HG03457 (cell line): ENCODE data around the gene CAPS2.

ENCODE experiments used
- ATAC-seq: cut with Tn5 transposase; IDR thresholded peaks from one replicate; pipeline ENCODE4 v1.9.1; 2021; ENCODE audit warnings: moderate number of reproducible peaks; ENCODE audit not compliant: unreplicated experiment

CAPS2 gene

DNA sequence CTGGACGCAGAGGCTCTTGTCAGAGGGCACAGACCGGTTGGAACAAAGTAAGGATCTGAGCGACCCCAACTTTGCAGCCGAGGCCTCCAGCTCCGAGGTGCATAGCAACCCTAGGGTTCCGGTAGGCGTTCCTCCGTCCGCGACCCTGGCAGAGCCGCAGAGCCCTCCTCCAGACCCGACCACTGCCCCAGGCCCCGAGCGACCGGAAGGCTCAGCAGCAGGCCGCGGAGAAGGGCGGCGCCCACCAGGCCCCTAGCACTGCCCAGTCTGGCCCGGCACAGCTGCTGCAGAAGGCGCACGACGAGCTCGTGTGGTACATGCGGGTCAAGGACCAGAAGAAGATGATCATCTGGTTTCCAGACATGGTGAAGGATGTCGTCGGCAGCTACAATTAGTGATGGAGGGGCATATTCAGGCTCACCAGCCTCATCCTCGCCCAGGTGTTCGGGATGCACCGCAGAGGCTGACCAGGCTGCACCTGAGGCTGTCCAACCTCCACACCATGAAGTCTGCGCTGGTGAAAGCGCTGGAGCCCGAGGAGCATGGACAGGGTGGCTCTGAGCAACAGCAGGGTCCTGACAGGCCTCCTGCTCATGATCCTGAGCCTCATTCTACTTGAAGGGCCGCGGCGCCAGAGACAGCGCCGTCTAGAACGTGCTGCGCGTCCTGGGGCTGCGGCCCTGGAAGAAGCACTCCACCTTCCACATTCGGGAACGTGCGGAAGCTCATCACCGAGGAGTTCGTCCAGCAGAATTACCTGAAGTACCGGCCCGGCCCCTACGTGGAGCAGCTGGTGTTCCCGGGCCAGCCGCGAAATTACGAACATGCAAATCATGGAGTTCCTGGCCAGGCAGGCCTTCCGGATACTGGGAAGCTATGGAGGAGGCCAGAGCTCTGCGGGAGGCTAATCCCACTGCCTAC lies 24.5 kb downstream of the CAPS2 start:
- no peak for ATAC-seq

DNA sequence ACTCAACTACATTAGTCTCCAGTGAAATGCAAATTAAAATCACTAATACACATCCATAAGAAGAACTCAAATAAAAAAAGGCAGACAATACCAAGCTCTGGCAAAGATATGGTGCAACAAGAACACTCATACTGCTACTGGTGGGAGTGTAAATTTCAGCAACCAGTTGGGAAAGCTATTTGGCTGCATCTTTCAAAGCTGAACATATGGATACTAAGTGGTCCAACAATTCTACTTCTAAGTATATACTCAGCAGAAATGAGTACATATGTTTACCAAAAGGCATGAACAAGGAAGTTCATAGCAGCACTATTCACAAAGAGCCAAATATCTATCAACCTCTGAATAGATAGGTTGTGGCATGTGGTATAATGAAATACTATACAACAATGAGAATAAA lies 27.3 kb downstream of the CAPS2 start:
- ATAC-seq, result no peak

DNA sequence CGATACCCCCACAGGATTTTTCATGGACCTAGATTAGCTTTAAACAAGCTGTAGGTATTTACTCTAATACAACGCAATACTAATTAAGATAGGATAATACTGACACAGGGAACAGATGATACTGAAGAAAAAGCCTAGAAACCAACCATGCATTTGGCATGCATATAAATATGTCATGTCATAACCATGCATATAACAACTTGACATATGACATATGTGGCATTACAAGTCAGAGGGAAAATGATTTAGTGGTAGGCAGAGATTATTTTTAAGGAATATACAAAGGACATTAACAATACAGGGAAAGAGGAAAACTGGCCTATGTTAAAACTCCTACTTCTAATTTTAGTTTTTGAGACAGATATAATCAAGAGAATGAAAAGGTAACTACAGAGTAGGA lies 27.9 kb downstream of the CAPS2 start:
- ATAC-seq, result no peak

DNA sequence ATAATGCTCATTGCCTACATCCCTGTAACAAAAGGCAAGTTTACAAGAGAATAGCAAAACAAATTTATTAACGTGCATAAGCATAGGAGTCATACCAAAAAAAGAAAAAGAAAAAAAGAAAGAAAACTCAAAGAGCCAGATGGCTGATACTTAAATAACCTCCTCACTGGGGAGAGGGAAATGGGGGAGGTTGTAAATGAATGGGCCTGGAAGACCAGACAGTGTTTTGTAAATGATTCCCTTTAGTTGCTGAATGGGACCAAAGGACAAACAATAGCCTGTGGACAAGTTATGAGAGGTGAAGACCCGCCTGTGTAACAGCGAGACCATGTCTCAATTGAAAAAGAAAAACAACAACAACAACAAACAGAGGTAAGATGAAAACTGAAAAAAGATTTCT lies 35.3 kb downstream of the CAPS2 start:
- no peak for ATAC-seq

DNA sequence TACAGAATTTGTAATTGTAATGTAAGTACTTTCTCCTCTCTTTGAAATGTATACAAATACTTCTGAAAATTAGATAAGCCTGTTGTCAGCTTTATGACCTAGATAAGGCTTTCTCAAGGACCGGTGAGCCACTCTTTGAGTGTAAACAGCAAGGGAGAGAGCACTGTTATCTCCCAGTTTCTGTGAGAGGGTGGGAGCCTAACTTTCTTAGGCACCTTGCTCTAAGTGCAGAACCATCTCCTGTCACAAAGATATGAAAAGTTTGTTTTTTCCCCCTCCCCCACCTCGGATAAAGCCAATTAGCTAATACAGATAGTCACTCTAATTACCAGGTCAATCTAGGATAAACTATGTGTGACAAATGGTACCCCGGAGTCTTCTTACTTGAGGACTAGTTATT lies 35.8 kb downstream of the CAPS2 start:
- ATAC-seq, result no peak

DNA sequence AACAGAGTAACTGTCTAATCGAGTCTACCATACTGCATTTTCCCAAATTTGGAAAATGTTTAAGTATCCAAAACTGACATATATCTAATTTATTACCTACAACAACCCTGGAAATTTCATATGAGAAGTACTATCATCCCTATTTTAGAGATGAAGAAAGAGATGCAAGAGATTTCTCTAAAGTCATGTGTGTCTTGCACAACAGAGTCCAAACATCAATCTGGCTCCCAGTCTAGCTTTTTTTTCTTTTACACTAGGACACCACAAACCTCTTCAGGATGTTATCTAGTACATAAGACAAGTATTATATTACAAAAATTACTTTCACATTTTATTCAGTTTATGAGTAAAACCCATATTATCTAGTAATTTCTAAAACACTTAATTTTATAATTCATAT lies 39.1 kb downstream of the CAPS2 start:
- no peak for ATAC-seq

DNA sequence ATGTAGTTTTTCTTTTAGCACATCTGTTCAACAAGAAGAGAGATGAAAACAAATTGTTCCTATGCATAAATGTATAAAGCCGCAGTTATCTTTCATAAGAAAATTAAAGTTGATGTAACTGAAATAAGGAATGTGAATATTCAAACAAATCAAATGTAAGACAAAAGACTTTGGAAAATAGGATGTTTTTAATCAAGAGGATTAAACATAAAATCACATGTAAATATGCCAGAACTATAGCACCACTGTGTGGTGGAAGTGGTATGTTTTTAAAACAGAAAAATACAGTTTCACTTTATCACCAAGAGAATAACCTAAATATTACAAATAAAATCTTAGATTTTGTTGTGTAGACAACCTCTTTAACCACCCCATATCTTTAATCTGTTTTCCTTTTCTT lies 40.4 kb downstream of the CAPS2 start:
- no peak for ATAC-seq

DNA sequence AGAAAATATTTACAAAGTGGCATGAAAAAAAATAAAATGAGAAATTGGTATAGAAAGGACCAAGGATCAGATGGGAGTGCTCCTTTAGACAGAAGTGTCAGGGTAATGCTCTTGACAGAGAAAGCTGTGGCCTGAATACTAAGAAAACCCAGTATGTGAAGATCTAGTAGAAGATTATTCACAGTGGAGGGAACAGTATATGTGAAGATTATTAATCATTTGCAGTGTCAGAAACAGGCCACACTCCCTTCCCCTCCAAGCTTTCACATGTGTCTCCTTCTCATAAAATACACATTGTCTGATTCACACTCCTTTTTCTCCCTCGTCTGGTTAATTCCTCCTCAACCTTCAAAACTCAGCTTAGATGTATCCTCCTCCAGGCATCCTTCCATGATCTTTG lies 41.3 kb downstream of the CAPS2 start:
- no peak for ATAC-seq

DNA sequence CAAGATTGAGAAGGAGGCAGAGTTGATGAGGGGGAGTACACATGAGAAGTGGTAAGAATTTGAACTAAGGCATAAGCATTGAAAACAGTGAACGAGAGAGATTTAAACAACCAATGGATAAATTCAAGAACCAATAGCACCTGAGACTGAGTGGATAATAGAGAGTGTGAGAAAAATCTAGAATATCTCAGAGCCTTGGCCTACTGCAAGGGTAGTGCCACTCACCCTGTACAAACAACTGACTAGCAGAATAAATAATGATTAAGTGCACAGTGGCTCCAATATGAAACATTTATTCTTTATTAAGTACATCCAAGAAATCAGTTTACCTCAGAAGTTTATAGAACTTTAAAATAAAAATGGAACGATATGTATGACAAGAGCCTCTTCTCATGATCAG lies 54.4 kb downstream of the CAPS2 start:
- ATAC-seq, result no peak

DNA sequence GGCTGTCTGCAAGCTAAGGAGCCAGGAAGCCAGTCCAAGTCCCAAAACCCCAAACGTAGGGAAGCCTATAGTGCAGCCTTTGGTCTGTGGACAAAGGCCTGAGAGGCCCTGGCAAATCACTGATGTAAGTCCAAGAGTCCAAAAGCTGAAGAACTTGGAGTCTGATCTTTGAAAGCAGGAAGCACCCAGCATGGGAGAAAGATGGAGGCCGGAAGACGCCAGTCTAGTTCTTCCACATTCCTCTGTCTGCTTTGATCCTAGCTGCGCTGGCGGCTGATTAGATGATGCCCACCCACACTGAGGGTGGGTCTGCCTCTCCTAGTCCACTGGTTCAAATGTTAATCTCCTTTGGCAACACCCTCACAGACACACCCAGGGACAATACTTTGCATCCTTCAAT lies 58.5 kb downstream of the CAPS2 start:
- ATAC-seq, result no peak

DNA sequence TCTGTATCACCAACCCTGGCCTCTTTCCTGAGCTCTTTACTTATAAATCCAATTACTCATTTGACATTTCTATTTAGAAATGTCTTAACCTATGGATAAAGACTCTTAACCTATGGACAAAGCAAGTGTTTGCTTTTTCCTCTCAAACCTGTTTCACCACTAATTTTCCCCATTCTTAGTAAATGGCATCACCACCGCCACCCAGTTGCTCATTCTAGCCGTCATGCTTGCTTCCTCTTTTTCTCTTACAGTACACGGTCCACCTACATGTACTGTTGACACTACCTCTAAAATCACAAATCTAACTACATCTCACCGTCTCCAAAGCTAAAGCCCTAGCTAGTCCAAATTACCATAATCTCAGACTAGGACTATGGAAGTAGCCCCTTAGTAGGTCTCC lies 60.0 kb downstream of the CAPS2 start:
- no peak for ATAC-seq

DNA sequence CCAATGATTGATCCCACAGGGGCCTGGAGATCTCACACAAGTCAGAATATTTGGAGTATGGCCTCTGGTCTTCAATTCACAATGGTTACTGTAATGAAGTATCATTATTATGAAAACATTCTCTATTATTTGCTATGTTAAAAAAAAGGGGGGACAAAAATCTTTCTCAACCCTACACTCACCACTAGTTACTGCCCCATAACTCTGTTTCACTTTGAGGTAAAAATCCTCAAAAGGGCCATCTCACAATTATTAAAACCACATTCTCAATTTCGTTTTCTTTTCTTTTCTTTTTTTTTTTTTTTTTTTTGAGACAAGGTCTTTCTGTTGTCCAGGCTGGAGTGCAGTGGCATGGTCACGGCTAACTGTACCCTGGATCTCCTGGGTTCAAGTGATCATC lies 60.9 kb downstream of the CAPS2 start:
- no peak for ATAC-seq

DNA sequence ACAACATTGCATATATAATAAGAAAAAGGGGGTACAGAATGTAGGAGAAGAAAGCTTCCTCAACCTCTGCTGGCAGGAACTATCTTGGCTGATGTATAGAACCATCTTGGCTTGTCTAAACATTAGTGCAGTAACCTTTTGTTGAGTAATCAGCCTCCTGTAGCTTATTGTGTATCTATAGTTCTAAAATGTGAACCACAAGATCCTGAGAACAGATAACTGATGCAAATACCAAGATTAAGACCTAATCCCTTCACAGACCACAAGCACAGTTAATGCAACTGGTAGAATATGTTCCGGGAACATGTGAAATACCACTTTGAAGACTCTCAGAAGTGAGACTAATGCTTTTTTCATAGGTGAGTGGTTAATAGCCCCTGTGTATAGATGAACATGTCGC lies 69.8 kb downstream of the CAPS2 start:
- ATAC-seq, result peak; percentile 75

DNA sequence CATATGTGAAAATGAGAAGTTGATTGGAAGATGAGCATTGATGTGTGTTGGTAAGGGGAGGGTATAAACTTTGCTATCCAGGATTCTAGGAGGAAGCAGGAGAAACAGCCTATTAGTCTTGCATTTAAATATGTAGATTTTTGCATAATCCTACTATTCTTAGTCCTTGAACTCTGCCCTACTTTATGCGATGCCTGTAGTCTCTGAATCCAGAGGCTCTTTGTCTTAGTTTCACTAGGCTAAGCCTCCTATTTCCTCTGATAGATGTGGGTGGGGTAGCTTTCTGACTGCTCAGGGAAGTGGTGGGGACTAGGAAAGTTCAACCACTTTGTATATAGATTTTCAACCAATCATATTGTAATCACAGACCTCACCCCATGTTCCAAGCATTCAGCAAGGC lies 71.0 kb downstream of the CAPS2 start:
- no peak for ATAC-seq

DNA sequence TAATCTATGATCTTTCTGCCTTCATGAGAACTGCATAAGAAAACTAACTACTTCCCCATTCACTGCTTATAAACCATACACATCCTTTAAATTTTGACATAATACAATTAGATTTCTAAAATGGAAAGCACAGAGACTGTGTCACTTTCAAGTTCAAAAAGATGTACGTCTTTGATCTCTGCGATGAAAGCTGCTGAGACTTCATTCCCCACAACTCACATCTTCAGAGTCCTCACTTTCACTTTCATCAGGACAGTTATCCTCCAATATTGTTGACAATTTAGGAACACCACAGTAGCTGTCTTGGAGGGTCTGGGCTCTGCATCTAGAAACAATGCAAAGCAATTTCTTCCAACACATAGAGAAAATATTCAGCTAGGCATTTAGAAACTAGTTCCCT lies 72.6 kb downstream of the CAPS2 start:
- no peak for ATAC-seq

DNA sequence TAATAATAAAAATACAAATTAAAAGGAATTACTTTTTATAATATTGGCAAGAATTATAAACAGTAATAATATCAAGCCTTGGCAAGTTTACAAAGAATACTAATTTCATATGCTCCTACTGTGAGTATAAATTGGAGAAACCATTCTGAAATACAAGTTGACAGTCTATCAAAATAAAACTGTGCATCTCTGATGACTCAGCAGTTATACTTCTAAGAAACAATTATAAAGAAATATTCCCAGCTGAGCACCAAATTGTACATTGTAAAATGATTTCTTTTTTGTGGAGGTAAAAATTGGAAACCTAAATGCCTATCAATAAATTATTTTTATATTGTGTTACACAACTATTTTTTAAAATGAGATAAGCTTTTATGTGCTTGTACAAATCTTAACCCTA lies 85.0 kb downstream of the CAPS2 start:
- ATAC-seq, result no peak

DNA sequence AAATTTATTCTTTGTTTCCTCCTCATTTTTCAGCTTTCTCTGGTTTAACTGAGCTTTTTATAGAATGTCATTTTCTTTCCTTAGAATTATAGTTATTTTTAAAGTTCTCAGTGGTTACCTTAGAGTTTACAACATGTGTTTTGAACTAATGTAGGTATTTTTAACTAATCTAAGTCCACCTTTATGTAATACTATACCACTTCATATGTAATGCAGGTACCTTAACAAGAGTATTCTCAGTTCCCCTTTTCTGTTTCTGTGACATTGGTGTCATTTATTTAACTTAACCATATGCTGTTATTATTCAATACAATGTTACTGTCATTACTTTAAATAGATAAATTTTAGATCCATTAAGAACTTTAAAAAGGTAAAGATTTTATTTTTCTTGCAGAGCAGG lies 90.1 kb downstream of the CAPS2 start:
- ATAC-seq, result no peak

DNA sequence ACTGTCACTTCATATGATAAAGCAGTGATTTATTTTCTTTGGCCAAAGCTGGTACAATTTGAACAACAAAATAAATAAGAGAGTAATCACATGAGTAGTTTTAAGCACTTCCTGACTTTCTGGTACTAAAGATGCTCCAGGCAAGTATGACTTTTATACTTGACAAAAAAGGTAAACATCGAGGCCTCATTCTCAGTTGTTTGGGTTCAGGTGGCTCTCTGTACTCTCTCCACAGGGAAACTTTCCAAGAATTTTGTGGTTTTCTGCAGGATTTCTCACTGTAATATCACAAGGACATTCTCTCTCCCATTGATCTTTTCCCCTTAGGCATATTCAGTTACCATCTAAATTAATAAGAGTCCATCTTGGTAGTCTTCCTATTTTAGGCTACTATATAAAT lies 93.9 kb downstream of the CAPS2 start:
- ATAC-seq, result no peak

DNA sequence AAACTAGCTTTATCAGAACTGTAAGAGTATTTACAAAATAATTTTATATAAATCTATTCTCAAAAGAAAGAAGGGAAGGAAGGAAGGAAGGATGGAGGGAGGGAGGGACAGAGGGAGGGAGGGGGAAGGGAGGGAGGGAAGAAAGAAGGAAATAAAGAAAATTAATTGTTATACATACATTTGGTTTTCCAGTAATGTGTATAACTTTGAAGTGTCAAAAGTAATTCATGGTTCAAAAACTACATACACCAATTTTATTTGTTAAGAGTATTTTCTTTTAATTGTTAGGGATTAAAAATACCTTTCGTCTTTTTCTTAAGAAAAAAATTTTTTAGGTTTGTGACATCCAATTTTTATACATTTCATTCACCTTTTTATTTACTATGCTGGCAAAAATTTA lies 103.0 kb downstream of the CAPS2 start:
- ATAC-seq, result no peak
